ENCODE results near the gene KRI1. TPM values are rescaled to one million over a fixed set of nuclear protein-coding genes. Genes with fewer than 3 reads are reported as not detected.

The KRI1 gene
- total and polyA plus RNA-seq, 2 experiments from 2014 or later, result 23.8 to 43.2 TPM

- no peaks in the 10 kb centered on the region for H3K79me2 ChIP-seq (replicated peaks; ENCODE audit: insufficient read depth)
- Mint-ChIP-seq H3K36me3 (ENCODE audit: low read depth) (no peaks in the 10 kb centered on the region; the same call in 2 of the 3 replicates), H3K27me3 (ENCODE audit: insufficient read depth, low read depth, poor library complexity) (peaks cover 65% of the 10 kb centered on the region), H3K27ac (no peak within 1 kb of the TSS), H3K4me3 (peak within 1 kb of the TSS; percentile 68), H3K4me1 (peaks cover 25% of the 10 kb centered on the region), H3K9me3 (no peaks in the 10 kb centered on the region; the same call in 2 of the 3 replicates)
- DNase-seq (ENCODE audit: low spot score) (peak; percentile 68), ATAC-seq (peak; percentile 36)
- peaks cover 21% of the 10 kb centered on the region; the same call in 1 of the 2 replicates for H3F3A ChIP-seq (replicated peaks; ENCODE audit: low read depth)
- H3K27me3 ChIP-seq (ENCODE audit: insufficient read depth), result peaks cover 80% of the 10 kb centered on the region
- H3K9me2 ChIP-seq (ENCODE audit: insufficient read depth), result no peaks in the 10 kb centered on the region
- 0 out of 2 replicates have a peak, but pooled peaks cover 8% of the 10 kb centered on the region for H4K20me1 ChIP-seq (replicated peaks; ENCODE audit: insufficient read depth)
- H3K4me2 ChIP-seq, result peak within 1 kb of the TSS; percentile 95
- H3K4me3 ChIP-seq, result peak within 1 kb of the TSS; percentile 78
- peak within 1 kb of the TSS; percentile 95 for H2AFZ ChIP-seq
- no peaks in the 10 kb centered on the region for H3K36me3 ChIP-seq (ENCODE audit: insufficient read depth)
- H3K4me1 ChIP-seq (ENCODE audit: insufficient read depth), result peaks cover 16% of the 10 kb centered on the region
- TF ChIP-seq CTCF (conservative IDR thresholded peaks at IDR 0.05; ENCODE audit: low read depth in 2 of 2), result 0 out of 4 replicates have a peak, but pooled peaks of 1 of the 2 experiments have one; percentile 10
- TF ChIP-seq ZNF331 (CRISPR knock-in tag; IDR thresholded peaks at IDR 0.05; ENCODE audit: low read depth), result no peak
- no peak within 1 kb of the TSS for H3K27ac ChIP-seq (ENCODE audit: low read depth)
Measured at GRCh38 chr19:10517361-10517759, 48.5 kb downstream of the KRI1 start, which contains the start of gene S1PR5. S1PR5 (minus strand) TSS chr19:10517447; CDS start chr19:10515011, 2,436 bp downstream.

- H3K4me3 ChIP-seq, result peak overlapping the region; percentile 78
- ATAC-seq (peak; percentile 1), DNase-seq (ENCODE audit: low spot score) (peak; percentile 44)
- peaks cover 21% of the 10 kb centered on the region; the same call in 1 of the 2 replicates for H3F3A ChIP-seq (replicated peaks; ENCODE audit: low read depth)
- no peaks in the 10 kb centered on the region for H3K9me2 ChIP-seq (ENCODE audit: insufficient read depth)
- Mint-ChIP-seq H3K36me3 (ENCODE audit: low read depth) (no peaks in the 10 kb centered on the region; the same call in 2 of the 3 replicates), H3K27me3 (ENCODE audit: insufficient read depth, low read depth, poor library complexity) (peaks cover 65% of the 10 kb centered on the region), H3K27ac (no peak overlapping the region), H3K9me3 (no peaks in the 10 kb centered on the region; the same call in 2 of the 3 replicates), H3K4me1 (peaks cover 25% of the 10 kb centered on the region), H3K4me3 (peak overlapping the region; percentile 68)
- peaks cover 16% of the 10 kb centered on the region for H3K4me1 ChIP-seq (ENCODE audit: insufficient read depth)
- H3K36me3 ChIP-seq (ENCODE audit: insufficient read depth), result no peaks in the 10 kb centered on the region
- TF ChIP-seq ZNF114 (CRISPR knock-in tag; IDR thresholded peaks at IDR 0.05) (no peak), ZNF462 (CRISPR knock-in tag; IDR thresholded peaks at IDR 0.05) (no peak), EZH2phosphoT487 (IDR thresholded peaks at IDR 0.05; ENCODE audit: unreplicated experiment) (no peak), REST (IDR thresholded peaks at IDR 0.05; ENCODE audit: unreplicated experiment) (no peak), NANOG (IDR thresholded peaks at IDR 0.05; ENCODE audit: borderline replicate concordance) (no peak)
- no peak overlapping the region for H3K27ac ChIP-seq (ENCODE audit: low read depth)
- peak overlapping the region; percentile 95 for H2AFZ ChIP-seq
- H4K20me1 ChIP-seq (replicated peaks; ENCODE audit: insufficient read depth), result 0 out of 2 replicates have a peak, but pooled peaks cover 8% of the 10 kb centered on the region
- H3K4me2 ChIP-seq, result peak overlapping the region; percentile 95
- no peaks in the 10 kb centered on the region for H3K79me2 ChIP-seq (replicated peaks; ENCODE audit: insufficient read depth)
- H3K27me3 ChIP-seq (ENCODE audit: insufficient read depth), result peaks cover 85% of the 10 kb centered on the region
Measured at GRCh38 chr19:10516671-10517286, 49.0 kb downstream of the KRI1 start.

Data from GM23338 (cell line).